ENCODE results near the gene MAGI1.

Gene MAGI1

DNA sequence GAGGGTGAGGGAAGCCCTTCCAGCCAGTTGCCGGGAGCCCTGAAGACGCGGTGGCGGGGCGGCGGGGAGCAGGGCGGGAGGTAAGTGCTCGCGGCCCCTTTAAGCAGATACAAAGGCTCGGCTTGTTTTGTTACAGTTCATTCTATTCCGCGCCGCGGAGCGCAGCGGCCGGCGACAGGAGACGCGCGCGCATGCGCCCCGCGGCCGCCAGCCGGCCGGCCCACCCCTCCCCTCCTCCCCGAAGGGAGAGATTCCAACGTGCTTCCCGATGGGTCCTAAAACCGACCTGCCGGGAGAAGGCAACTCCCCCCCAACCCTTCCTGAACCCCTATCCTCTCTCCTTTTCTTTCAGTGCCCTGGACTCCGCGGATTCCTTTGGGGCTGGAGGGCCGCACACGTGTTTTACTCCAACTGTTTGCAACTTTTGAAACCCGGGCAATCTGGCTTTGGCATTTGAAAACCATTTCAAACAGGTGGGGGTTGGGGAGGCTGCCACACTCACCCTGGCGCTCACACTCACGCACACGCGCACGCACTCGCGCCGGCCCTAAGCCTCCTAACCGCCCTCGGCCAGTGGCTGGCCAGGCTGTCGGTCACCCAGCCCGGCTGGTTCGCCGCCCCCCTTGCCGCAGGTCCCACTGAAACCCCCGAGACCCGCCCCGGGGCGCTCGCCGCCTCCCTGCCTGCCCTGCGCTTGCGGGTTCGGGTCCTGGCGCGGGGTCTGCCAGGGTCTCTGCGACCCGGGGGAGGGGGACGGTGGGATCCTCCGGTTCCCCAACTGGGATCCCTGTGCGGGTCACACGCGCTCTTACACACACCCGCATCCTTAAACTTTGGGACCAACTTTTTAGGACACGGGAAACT lies at the start of gene MAGI1:
Gene MAGI1 (minus strand): TSS at position 193 of the 864 bp plus-strand sequence. CDS start 610 bp downstream, outside the sequence.
- H3K4me1 Mint-ChIP-seq = peaks cover 9% of the 10 kb centered on the region
- H3K4me3 Mint-ChIP-seq = peak within 1 kb of the TSS; percentile 82
- H3K9me3 Mint-ChIP-seq = no peaks in the 10 kb centered on the region
- peaks cover 62% of the 10 kb centered on the region for H3K27me3 Mint-ChIP-seq
- H3K27ac Mint-ChIP-seq = no peak within 1 kb of the TSS
- CTCF ChIA-PET = no interaction called here
- no peaks in the 10 kb centered on the region for H3K36me3 Mint-ChIP-seq
- DNase-seq = peak; percentile 48

- no peak for DNase-seq
- CTCF ChIA-PET = no interaction called here
- Mint-ChIP-seq H3K27ac (no peak overlapping the region), H3K4me3 (no peak overlapping the region), H3K27me3 (no peaks in the 10 kb centered on the region), H3K36me3 (no peaks in the 10 kb centered on the region), H3K9me3 (no peaks in the 10 kb centered on the region), H3K4me1 (no peaks in the 10 kb centered on the region)
Observed at GRCh38 chr3:66083784-66084213, 45.1 kb upstream of the MAGI1 start.

DNA sequence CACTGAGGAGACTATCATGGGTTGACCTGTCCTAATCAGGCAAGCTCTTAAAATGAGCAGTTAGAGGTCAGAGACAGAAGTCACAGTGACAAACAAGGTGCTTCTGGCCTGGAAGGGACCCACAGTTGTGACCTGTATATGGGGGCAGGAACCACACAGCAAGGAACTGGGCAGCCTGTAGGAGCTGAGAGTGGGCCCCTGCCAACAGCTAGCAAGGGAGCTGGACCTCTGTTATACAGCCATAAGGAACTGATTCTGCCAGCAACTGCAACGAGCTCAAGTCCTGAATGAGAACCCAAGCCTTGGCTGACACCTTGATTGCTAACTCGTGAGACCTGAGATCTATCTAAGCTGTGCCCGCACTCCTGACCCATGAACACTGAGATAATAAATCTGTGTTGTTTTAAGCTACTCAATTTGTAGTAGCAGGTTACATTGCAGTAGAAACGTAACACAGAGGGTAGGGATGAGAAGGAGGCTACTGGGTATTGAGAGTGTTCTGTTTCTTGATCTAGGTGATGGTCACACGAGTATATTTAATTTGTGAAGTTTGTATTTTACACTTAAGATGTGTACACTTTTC lies 44.5 kb upstream of the MAGI1 start:
- H3K36me3 Mint-ChIP-seq = no peaks in the 10 kb centered on the region
- H3K4me1 Mint-ChIP-seq = no peaks in the 10 kb centered on the region
- CTCF ChIA-PET = no interaction called here
- DNase-seq = no peak
- no peak overlapping the region for H3K27ac Mint-ChIP-seq
- H3K4me3 Mint-ChIP-seq = no peak overlapping the region
- H3K27me3 Mint-ChIP-seq = no peaks in the 10 kb centered on the region
- no peaks in the 10 kb centered on the region for H3K9me3 Mint-ChIP-seq

DNA sequence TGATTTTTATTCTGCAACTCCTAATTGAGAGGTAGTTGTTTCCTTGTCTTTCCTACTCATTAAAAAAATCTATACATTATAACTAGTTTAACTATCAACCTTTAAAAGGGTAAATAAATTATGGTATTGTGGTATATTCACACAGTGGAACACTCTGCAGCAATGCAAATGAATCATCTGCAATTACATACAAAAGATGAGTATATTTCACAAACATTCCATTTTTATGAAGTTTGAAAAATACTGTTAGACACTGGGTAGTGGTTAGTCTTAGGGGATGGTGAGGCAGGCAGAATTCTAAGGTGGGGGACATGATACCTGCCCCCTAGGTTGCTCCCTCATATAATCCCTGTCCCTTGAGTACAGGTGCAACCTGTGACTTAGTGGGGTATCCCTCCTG lies 44.0 kb upstream of the MAGI1 start:
- Mint-ChIP-seq H3K4me1 (no peaks in the 10 kb centered on the region), H3K4me3 (no peak overlapping the region), H3K27ac (no peak overlapping the region), H3K27me3 (no peaks in the 10 kb centered on the region), H3K9me3 (no peaks in the 10 kb centered on the region), H3K36me3 (no peaks in the 10 kb centered on the region)
- no peak for DNase-seq
- CTCF ChIA-PET = no interaction called here

GRCh38 chr3:66080167-66080566 lies 41.4 kb upstream of the MAGI1 start:
- no peak for DNase-seq
- Mint-ChIP-seq H3K27me3 (no peaks in the 10 kb centered on the region), H3K4me3 (no peak overlapping the region)

GRCh38 chr3:66077973-66078372 lies 39.3 kb upstream of the MAGI1 start:
- no peaks in the 10 kb centered on the region for H3K36me3 Mint-ChIP-seq
- H3K27me3 Mint-ChIP-seq = no peaks in the 10 kb centered on the region
- H3K4me3 Mint-ChIP-seq = no peak overlapping the region
- DNase-seq = no peak
- H3K9me3 Mint-ChIP-seq = no peaks in the 10 kb centered on the region
- H3K4me1 Mint-ChIP-seq = no peaks in the 10 kb centered on the region
- CTCF ChIA-PET = no interaction called here
- H3K27ac Mint-ChIP-seq = no peak overlapping the region

More at GRCh38 chr3:66080167-66080566, 41.4 kb upstream of the MAGI1 start:
- H3K4me1 Mint-ChIP-seq = no peaks in the 10 kb centered on the region
- no peak overlapping the region for H3K27ac Mint-ChIP-seq
- H3K36me3 Mint-ChIP-seq = no peaks in the 10 kb centered on the region
- no peaks in the 10 kb centered on the region for H3K9me3 Mint-ChIP-seq
- CTCF ChIA-PET = no interaction called here

GRCh38 chr3:66076861-66077470 lies 38.2 kb upstream of the MAGI1 start:
- DNase-seq = no peak
- Mint-ChIP-seq H3K27ac (no peak overlapping the region), H3K9me3 (no peaks in the 10 kb centered on the region), H3K36me3 (no peaks in the 10 kb centered on the region), H3K4me1 (no peaks in the 10 kb centered on the region), H3K27me3 (no peaks in the 10 kb centered on the region), H3K4me3 (no peak overlapping the region)
- CTCF ChIA-PET = no interaction called here

DNA sequence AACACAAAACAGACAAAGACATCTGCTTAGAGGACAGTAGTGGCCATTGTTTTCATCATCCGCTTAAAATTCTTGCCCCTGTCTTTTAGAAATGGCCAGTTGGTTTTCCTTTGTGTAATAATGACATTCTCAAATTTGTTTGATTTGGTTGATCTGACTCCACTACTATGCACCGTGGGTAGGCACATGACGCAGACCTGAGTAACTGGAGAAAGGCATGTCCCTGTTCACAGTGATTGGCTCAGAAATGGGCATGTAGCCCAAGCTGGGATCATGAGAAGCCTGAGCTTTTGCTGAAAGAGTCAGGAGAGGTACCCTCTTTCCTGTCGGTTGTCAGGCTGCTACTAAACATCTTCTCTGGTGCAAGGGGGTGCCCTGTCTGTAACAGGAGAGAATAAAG lies 36.6 kb upstream of the MAGI1 start:
- no peaks in the 10 kb centered on the region for H3K4me1 Mint-ChIP-seq
- no peak for DNase-seq
- no peaks in the 10 kb centered on the region for H3K36me3 Mint-ChIP-seq
- H3K4me3 Mint-ChIP-seq = no peak overlapping the region
- CTCF ChIA-PET = no interaction called here
- H3K9me3 Mint-ChIP-seq = peaks cover 2% of the 10 kb centered on the region
- no peak overlapping the region for H3K27ac Mint-ChIP-seq
- H3K27me3 Mint-ChIP-seq = no peaks in the 10 kb centered on the region

GRCh38 chr3:66073464-66074141 lies 34.9 kb upstream of the MAGI1 start:
- CTCF ChIA-PET = no interaction called here
- Mint-ChIP-seq H3K27me3 (no peaks in the 10 kb centered on the region), H3K36me3 (no peaks in the 10 kb centered on the region), H3K27ac (no peak overlapping the region), H3K4me3 (no peak overlapping the region), H3K4me1 (no peaks in the 10 kb centered on the region), H3K9me3 (peaks cover 5% of the 10 kb centered on the region)
- no peak for DNase-seq

GRCh38 chr3:66068255-66068654 lies 29.5 kb upstream of the MAGI1 start:
- CTCF ChIA-PET = no interaction called here
- Mint-ChIP-seq H3K27ac (no peak overlapping the region), H3K36me3 (no peaks in the 10 kb centered on the region), H3K4me1 (no peaks in the 10 kb centered on the region), H3K27me3 (no peaks in the 10 kb centered on the region), H3K4me3 (no peak overlapping the region), H3K9me3 (peaks cover 7% of the 10 kb centered on the region)
- no peak for DNase-seq

- H3K4me3 Mint-ChIP-seq = no peak overlapping the region
- no peaks in the 10 kb centered on the region for H3K36me3 Mint-ChIP-seq
- DNase-seq = no peak
- H3K27ac Mint-ChIP-seq = no peak overlapping the region
- H3K27me3 Mint-ChIP-seq = no peaks in the 10 kb centered on the region
- CTCF ChIA-PET = no interaction called here
- peaks cover 7% of the 10 kb centered on the region for H3K9me3 Mint-ChIP-seq
- H3K4me1 Mint-ChIP-seq = no peaks in the 10 kb centered on the region
Observed at GRCh38 chr3:66066963-66067617, 28.4 kb upstream of the MAGI1 start.

DNA sequence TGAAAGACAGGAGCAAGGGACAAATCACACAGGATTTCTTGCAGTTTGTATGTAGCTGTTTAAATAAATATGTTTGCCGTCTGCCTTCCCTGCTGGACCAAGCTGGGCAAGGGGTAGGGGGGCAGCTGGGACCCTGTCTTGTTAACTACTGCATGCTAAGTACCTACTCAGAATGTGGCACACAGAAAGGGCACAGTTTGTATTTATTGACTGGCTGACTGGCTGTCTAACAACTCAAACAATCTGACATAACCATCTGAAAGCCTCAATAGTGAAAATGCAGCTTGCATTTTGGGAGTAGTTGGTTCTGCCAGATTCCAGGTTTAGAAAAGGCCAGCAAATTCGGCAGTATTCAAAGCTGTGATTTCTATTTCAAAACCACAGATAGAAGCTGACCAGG lies 16.6 kb upstream of the MAGI1 start:
- Mint-ChIP-seq H3K4me3 (no peak overlapping the region), H3K27ac (no peak overlapping the region)
- CTCF ChIA-PET = no interaction called here

DNA sequence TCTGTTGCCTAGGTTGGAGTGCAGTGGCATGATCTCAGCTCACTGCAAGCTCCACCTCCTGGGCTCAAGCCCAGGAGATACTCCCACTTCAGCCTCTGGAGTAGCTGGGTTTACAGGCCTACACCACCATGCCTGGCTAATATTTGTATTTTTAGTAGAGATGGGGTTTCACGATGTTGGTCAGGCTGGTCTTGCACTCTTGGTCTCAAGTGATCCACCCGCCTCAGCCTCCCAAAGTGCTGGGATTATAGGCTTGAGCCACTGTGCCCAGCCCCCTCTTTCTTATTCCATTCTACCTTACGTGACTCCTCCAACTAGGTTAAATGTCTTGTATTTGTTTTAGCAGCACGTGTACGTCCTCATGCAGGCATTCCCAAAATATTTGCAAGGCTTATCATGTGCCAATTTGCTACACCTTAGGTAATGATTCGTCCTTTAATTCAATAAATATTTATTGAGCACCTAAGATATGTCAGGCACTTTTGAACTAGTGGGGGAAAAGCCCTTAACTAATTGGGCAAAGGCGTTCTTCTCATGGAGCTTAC lies 14.9 kb upstream of the MAGI1 start:
- no peaks in the 10 kb centered on the region for H3K9me3 Mint-ChIP-seq
- H3K27ac Mint-ChIP-seq = no peak overlapping the region
- CTCF ChIA-PET = no interaction called here
- no peaks in the 10 kb centered on the region for H3K27me3 Mint-ChIP-seq
- H3K4me1 Mint-ChIP-seq = no peaks in the 10 kb centered on the region
- DNase-seq = no peak
- H3K36me3 Mint-ChIP-seq = no peaks in the 10 kb centered on the region
- H3K4me3 Mint-ChIP-seq = no peak overlapping the region

More for the DNA sequence above, 16.6 kb upstream of the MAGI1 start:
- Mint-ChIP-seq H3K9me3 (no peaks in the 10 kb centered on the region), H3K27me3 (no peaks in the 10 kb centered on the region), H3K36me3 (no peaks in the 10 kb centered on the region), H3K4me1 (no peaks in the 10 kb centered on the region)
- no peak for DNase-seq
